ENCODE data around the gene KCNIP4.

The KCNIP4 gene

DNA sequence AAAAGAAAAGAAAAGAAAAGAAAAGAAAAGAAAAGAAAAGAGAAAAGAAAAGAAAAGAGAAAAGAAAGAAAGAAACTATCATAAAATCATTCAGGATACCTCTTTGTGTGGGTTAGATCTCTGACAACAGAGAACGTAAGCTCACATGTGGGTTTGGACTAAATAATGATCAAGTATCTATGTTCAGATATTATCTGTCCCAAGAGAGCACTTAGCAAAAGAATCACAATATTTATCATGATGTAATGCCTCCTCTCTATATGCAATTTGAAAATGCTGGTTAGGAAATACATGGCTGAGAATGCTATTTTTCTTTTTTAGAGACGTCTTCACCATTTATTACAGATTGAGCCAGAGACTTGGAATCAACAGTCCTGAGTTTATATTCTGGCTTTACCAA lies 191.3 kb downstream of the KCNIP4 start:
- no peak for DNase-seq

DNA sequence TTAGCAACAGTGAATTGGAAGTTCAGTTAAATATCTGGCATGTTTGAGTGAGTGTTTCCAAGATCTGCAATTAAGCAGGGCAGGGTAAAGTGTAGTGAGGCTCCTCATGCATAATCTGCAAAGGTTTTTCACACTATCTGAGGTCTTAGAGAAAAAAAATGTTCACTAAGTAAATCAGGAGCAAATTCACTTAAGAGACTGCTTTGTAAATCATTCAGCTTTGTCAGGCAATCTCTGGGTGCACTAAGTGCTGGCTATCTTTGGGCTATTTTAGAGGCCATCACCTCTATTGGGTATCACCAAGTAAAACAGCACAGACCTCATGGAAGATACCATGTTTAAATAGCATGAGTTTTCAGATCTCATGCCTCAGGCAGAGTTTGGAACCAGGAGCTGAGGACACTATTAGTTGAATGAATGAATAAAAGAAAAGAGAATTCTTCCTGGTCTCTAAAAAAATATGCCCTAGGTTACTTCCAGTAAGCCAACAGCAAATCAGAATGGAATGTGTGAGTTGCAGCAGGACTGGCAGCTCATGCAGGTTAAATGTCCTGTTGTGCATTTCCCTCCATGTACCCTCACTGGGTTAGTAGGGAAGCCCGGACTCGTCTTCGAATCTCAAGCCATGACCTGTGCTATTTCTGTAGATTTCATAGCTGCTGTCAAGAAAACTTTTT lies 195.3 kb downstream of the KCNIP4 start:
- no peak for DNase-seq

DNA sequence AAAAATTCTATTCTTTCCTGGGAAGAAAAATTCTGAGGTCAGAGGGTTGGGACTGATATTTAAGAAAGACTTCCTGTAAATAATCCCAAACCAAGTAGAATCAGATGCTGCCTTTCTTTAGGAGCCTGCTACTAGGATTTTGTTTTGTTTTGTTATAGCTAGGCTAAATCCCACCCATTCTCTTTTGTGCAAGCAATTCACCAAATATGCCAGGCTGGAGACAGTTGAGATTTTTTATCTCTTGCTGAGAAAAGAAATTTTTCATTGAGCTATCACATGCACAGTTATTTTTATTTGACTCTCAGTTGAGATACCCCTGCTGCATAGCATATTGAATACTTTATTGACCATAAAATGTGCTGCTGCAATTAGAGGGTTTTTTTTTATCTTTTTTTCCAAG lies 196.0 kb downstream of the KCNIP4 start:
- no peak for DNase-seq

DNA sequence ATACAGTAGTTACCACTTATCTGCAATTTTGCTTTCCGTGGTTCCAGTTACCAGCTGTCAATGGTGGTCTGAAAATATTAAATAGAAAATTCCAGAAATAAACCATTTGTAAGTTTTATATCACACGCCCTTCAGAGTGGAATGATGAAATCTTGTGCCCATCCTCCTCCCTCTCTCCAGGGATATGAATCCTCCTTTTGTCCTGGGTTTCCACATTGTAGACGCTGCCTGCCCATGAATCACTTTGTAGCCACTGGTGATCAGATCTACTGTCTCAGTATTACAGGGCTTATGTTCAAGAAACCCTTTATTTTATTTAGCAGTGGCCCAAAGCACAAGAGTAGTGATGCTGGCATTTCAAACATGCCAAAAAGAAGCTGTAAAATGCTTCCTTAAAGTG lies 198.6 kb downstream of the KCNIP4 start:
- DNase-seq: no peak

DNA sequence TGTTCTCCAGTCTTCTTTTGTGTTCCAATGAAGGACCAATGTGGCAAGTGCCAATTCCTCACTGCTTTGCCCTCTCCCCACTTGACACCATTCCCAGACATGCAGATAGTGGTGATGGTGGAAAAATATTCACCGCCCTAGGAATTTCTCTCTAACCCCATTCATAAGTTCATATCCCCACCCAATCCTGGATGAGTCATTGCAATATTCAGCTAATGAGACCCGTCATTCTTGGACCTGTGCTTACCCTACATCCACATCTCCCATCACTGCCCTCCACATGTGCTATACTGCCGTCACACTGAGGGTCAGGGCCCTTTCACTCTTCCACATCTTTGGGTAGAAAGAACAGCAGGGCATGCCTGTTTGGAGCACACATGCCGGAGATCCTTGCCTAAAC lies 199.2 kb downstream of the KCNIP4 start:
- no peak for DNase-seq

DNA sequence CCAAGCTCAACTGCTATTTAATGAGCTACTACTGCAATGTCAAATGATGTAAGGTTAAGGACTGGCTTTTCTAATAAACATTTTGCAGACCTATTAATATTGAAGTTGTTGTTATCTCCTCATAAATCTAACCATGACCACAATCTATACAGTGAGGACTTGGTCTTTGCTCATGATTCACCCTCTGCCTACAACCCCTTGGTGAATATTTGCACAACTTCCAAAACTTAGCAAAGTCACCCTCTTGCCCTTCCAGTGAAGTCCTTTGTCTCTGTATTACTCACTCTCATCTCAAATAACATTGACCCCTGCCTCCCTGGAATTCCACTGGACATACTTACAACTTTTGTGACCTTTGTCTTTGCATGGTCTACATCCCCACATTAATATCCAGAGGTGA lies 204.5 kb downstream of the KCNIP4 start:
- DNase-seq: no peak

DNA sequence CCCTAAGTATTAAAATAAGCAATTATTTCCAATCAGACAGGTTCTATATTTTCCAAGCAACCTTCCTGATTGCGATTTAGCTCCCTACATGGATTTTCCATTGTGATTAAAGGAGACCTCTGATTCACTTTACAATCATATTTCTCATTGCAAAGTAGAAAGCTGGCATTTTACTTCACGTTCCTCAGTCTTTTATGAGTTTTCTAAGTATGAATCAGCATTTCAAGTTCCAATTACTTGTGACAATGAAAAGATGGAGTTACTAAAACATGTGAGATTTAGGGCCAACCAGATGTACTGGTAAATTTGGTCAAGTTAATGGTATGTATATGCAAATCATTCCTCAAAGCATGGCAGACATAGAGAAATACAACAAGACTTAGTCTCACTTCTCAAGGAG lies 206.2 kb downstream of the KCNIP4 start:
- no peak for DNase-seq

DNA sequence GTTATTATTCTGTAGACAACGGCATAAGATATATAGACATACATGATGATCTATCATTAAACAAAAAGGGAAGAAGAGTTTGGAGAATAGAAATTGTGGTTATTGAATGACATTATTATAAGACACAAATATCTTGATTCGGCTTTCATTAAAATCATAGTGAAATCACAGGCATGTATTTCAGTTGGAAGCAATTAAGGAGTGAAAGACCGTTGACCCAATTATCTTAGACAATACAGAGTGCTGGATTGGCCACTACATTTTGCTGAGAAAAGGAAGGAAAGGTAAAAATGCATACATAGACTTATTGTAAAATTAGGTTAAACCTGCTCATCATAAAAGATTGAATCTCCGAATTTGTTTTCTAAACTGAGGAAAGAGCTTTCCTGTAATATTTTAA lies 209.8 kb downstream of the KCNIP4 start:
- DNase-seq: no peak

DNA sequence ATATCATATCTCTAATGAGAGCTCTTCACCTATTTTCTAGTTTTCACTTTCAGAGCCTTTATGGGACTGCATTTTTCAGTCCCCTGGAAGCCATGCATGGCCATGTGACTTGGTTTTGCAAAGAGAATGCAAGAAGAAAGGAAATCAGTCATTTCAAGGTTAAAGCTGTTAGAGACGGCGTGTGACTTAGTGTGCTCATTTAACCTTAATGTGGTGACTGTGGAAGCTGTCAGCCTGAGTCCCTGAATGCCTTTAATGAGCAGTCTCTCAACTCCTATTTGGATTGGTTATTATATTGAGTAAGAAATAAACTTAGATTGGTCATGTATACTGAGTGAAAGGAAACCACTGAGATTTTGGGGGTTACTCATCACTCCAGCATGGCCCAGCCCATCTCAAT lies 212.7 kb downstream of the KCNIP4 start:
- no peak for DNase-seq

DNA sequence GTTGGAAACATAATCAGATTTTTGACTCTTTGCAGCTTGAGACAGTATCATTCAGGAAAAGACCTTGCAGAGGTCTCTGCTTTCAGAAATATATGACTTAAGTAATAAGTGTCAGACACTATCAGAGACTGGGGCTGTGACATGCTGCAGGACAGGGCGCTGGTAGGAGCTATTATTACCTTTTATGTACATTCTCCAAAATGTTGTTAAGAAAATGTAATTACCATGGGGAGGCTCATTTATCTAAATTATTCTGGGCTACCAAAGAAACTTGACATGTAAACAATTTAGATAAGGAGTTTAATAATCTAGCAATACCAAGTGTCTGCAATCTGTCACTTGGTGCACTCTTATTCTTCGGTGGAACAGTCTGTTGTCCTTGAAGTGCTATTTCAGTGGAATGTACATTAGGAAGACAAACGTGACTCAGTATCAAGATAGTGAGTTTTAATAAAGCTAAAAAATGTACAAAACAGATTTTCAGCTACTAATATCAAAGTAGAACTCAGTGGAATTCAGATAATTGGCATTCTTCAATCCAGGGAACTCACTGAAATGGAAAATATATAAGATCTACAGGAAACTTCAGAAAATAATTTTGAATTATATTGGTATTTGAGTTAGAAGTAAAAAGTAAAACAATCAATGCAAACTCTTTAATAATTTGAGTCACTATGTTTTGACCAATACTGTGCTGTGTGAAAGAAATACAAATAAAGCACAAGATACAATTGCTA lies 214.5 kb downstream of the KCNIP4 start:
- no peak for DNase-seq

DNA sequence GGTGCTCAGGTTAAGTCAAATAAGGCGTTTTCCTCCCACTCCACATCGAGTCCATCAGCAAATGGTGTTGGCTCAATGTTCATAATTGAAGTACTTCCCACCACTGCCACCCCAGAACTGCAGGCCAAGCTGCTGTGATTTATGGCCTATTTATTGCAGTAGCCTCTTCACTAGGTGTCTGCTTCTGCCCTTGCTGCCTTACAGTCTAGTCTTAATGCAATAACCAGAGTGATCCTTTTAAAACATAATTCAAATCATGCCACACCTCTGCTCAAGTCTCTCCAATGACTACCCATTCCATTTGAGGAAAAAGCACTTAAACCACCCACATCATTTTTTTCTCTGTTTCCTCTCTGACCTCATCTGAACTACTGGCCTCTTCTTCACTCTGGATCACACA lies 220.3 kb downstream of the KCNIP4 start:
- no peak for DNase-seq

DNA sequence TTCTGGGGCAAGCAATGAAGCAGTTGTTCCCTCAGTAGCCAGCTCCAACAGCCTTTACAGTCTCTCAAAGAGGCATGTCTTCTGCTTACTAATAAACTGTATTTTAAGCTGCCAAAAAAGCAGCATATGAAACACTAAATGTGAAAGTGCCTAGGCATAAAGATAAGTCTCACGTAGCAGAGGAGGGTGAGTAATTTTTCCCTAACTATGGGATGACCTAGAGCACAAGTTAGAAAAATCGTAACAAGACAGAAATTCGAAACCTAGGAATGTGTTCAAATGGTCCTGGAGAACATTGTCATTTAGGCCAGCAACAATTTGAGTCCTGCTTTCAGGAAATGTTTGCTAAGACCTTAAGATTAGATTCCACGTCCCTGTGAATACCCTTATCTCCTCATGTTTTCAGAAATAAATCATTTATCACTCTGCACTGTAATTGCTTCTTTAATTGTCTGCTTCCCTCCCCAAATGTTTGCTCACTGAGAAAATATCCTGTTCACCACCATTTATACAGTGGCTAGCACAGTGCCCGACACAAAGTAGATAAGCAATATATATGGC lies 222.2 kb downstream of the KCNIP4 start:
- no peak for DNase-seq

DNA sequence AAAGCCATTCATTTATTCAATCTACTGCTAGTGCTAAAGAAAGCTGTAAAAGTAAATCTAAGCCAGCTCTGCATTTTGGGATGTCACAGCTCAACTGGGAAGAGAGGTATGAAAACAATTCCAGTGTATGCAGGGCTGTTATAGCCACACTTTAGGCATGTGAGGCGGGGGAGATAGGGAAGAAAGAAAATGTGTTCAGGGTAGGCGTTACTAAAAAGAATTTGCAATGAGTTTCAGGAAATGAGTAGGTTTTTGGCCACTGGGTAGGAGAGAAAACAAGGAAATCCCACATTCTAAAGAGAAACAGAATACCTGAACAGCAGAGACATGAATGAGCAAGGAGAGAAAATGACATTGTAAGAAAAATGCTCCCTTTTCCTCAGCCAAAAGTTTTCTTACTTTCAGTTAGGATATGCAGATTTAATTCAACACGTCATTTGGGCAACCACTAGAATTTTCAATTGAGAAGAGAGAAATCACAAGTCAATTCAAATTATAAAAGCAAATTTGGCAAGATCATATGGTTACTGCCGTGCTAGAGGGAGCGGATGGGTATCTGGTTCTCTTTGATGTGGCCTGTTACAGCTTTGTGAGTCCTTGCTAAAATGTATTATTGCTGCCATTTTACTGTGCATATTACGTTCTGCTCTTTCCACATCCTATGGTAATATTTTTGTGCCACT lies 226.3 kb downstream of the KCNIP4 start:
- no peak for DNase-seq

DNA sequence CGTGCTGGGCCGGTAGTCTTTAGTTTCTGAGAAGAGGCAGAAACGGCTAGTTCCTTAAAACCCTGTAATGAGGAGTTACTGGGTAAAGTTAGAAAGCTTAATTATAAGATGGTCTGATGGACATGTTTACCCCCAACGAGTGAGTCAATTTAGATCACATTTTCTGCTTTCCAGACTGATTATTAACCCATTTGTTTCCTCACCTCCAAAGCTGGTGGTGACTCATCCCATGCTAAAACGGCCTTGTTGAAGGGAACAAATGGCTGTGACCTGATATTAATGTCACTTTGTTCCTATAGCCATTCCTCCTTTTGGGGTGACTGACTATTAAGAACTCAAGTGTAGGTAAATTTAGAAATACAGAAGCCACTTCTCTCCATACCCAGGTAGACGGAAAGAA lies 232.0 kb downstream of the KCNIP4 start:
- DNase-seq: no peak

DNA sequence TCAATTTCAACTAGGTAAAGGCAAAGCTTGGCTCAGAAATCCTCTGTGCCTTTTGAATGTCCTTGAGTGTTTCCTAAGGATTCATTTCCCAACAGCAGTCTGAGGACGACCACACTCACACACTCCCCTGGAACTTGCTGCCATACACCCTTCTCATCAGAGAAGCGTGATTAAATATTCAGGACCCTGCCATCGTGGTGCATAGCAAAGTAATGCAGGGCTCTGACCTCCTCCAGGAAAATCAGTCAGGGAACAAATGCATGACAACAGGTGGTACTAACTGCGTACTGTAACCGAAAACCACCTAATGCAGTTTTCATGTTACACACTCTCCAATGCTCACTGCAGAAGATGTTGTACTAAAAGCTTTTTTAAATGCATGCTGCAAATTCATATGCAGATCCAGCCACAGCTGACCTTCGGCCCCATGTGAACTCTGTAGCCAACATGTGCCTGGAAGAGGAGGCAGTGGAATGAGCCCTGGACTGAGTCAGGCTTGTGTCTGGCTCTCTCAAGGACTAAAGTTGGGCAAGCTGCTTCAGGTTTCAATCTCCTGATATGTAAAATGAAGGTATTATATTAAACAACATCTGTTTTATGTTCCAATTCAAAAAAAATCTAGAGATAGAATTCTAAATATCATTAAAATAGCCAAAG lies 238.3 kb downstream of the KCNIP4 start:
- no peak for DNase-seq

DNA sequence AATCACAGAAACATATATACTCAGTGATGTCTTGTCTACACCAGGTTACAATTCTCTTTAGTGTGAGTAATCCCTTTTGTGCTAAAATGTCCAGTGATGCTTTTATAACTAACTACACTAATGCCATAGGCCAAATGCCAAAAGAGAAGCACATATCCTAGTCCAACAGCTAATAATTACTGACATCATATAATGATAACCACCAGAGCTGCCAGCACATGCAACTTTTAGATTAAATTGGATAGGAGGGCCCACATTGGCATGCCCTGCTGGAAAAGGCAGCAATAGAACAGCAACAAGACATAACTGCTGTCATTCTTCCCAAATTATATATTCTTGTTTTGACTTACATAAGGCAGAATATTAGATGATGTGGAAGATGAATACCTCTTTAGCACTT lies 238.8 kb downstream of the KCNIP4 start:
- no peak for DNase-seq

DNA sequence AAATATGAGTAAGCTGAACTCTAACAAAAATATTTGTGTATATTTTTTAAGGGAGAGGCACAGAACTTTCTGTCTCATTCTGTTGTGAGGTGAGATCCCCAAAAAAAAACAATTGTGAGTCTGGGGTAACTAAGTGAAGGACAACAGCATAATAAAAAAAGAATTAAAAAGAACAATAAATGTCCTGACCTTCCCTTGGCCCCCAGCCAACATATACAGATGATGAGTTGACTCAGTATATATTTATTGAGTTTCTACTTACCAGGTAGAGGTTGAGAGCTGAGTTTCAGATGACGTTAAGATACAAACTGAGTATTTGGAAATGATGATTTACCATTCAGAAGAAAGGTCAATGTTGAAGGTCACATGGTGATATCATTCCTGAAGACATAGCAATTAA lies 239.5 kb downstream of the KCNIP4 start:
- DNase-seq: no peak

DNA sequence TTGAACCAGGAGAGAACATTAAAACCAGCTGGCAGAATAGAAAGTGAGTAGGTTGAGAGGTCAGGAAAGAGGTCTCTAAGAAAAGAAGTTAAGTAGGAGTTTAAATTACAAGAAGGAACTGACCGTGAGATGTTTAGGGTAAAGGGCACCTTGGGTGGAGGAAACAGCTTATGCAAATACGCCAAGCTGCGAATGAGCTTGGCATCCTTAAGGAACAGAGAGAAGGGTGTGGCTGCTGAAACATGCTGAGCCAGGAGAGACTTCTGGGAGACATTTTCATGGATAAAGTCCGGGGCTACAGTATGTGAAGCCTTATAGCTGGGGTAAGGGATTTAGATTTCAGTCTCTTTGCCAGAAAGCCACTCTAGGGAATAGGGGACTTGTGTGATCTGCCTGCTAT lies 249.1 kb downstream of the KCNIP4 start:
- DNase-seq: no peak

DNA sequence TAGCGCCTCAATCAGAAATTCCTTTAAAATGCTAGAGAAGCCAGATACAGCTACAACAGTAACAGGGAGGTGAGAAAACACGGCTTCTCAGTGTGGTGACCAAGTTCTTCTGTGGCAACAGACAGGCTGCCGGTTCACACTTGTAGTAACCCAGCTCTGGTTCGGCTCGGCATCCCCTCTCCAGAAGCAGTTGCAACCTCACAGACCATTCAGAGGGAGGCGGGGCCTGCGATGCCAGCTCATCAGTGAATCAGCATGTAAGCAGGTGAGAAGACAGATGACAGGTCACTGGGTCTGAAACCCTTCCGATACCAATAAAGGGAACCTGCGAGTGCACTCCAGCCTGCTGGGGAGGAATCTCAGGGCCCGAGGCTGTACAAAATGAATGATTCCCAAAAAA lies 251.0 kb downstream of the KCNIP4 start:
- no peak for DNase-seq

DNA sequence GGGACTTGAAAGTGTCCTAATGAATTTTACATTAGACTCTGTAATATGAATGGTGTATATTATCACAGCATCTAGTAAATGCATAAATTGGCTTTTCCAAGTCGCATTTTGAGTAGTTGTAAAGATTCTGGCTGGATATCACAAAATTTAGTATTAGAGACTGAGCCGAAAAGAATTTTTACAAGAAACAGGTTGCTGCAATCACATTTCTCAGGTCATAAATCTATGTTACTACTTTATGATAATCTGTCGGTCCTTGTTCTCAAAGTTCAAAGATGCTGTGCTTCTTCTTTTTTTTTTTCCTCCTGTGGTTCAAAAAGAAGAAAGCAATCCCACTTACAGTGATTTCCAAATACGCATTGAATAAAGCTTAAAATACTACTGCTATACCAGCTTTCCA lies 253.4 kb downstream of the KCNIP4 start:
- no peak for DNase-seq

DNA sequence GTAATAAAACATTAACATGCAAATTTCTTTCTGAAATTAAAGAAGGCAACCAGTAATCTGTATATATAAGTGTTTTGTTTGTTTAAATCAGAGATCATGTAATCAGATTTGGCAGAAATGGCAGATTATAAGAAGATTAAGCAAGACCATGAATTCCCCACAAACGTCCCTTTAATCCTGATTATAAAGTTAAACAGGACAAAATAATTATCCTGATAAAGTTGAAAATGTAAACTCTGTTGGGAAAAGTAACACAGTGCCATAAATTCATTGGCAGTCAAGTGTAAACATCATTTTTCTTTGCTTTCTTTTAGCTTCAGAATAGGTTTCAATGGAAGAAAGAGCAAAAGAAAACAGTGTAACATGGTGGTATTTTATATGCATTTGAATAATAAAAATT lies 256.3 kb downstream of the KCNIP4 start:
- DNase-seq: no peak

DNA sequence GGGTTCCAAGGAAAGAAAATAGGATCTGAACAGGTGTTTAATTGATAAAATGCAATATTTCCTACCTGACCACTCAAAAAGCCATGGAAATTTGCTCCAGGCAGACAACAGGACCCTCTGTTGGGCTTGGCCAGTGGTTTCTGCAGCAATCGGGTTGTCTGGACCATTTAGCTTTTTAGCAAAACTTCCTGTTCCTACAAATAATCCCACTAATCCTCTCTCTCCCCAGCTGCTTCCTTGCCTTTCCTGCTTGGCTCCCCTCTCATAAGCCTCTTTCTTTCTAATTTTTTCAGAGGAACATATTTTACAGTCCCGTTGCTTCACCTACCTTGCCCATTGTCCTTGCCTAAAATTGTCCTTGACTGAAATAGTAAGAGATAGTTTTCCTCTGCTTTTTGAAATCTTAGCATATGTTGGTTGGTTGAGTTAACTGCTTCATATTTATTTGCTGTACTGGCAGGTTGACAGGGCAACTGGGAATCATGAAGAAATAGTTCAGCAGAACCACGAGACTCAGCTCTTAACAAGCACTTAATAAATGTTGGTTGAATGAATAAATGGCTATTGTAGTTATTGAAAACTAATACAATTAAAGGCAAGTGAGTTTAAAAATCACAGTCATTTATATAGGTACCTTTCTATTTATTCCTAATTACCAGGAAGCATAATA lies 259.8 kb downstream of the KCNIP4 start:
- no peak for DNase-seq

DNA sequence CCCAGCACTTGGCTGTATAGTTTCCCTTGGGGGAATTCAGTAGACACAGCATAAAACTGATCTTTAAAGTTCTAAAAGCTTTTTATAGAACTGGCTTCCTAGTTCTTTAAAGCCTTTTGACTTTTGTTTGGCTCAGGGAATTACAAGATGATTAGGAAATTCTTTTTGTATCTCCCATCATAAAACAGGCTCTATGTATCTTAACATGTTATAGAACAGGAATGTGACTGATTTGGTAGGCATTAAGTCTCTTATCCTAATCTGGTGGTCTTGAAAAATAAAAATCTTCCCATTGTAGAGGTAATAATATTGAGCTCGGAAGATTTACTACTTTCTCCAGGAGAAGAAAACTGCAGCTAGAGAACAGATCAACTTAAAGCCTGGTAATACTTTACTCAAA lies 262.7 kb downstream of the KCNIP4 start:
- DNase-seq: no peak

Data from suppressor macrophage (primary cell).